SK-N-SH treated with all-trans-retinoic acid at 6 μM for 48 hours (cell line): ENCODE data around the gene TCTN1.

Source experiments
- BACH2 ChIP-seq: fragments of 250-450 bp; sonication (Bioruptor Pico); IDR thresholded peaks from 2 replicates; pipeline ENCODE4 v1.9.0; 2021; ENCODE audit warnings: mild to moderate bottlenecking, borderline replicate concordance
- CREB5 ChIP-seq: fragments of 250-450 bp; sonication (Bioruptor Pico); IDR thresholded peaks from 2 replicates; pipeline ENCODE4 v1.5.1; 2020; ENCODE audit warnings: low read depth, mild to moderate bottlenecking, moderate library complexity
- CSDC2 ChIP-seq: fragments of 250-450 bp; sonication (Bioruptor Pico); IDR thresholded peaks from 2 replicates; pipeline ENCODE4 v1.5.0; 2020; ENCODE audit warnings: mild to moderate bottlenecking, moderate library complexity
- ESRRG ChIP-seq: fragments of 250-450 bp; sonication (Bioruptor Pico); IDR thresholded peaks from 2 replicates; pipeline ENCODE4 v1.6.1; 2021; ENCODE audit warnings: mild to moderate bottlenecking
- OSR1 ChIP-seq: fragments of 250-450 bp; sonication (Bioruptor Pico); IDR thresholded peaks from 2 replicates; pipeline ENCODE4 v1.8.0; 2022; ENCODE audit warnings: moderate library complexity, mild to moderate bottlenecking, inconsistent platforms
- PATZ1 ChIP-seq: fragments of 250-450 bp; sonication (Bioruptor Pico); IDR thresholded peaks from 2 replicates; pipeline ENCODE4 v1.8.0; 2020; ENCODE audit warnings: mild to moderate bottlenecking, moderate library complexity, borderline replicate concordance
- PPARA ChIP-seq: fragments of 250-450 bp; sonication (Bioruptor Pico); IDR thresholded peaks from 2 replicates; pipeline ENCODE4 v1.5.0; 2020; ENCODE audit warnings: mild to moderate bottlenecking, borderline replicate concordance
- RARB ChIP-seq: fragments of 250-450 bp; sonication (Bioruptor Pico); IDR thresholded peaks from 2 replicates; pipeline ENCODE4 v1.8.0; 2021; ENCODE audit warnings: mild to moderate bottlenecking, moderate library complexity
- ZFP3 ChIP-seq: fragments of 250-450 bp; sonication (Bioruptor Pico); IDR thresholded peaks from 2 replicates; pipeline ENCODE4 v1.5.0; 2020; ENCODE audit warnings: mild to moderate bottlenecking, moderate library complexity
- ZNF8 ChIP-seq: fragments of 450-650 bp; formaldehyde crosslinking; IDR thresholded peaks from 2 replicates; pipeline ENCODE4 v1.5.0; 2020; ENCODE audit warnings: mild to moderate bottlenecking, moderate library complexity

- TF ChIP-seq PATZ1 (CRISPR knock-in tag), result no peak
- TF ChIP-seq BACH2 (CRISPR knock-in tag), result no peak
- no peak for TF ChIP-seq ESRRG (CRISPR knock-in tag)
- no peak for TF ChIP-seq RARB (CRISPR knock-in tag)
- no peak for TF ChIP-seq ZNF8 (CRISPR knock-in tag)
- TF ChIP-seq CREB5, result no peak
- TF ChIP-seq PPARA (CRISPR knock-in tag), result no peak
- TF ChIP-seq ZFP3 (CRISPR knock-in tag), result no peak
- TF ChIP-seq OSR1, result no peak
- no peak for TF ChIP-seq CSDC2
Measured at GRCh38 chr12:110694330-110694901, 80.5 kb downstream of the TCTN1 start.
